ENCODE data around the gene KRTAP4-4. TPM values are rescaled to one million over a fixed set of nuclear protein-coding genes. Genes with fewer than 3 reads are reported as not detected.
"Not testable (repeated sequence)": the region's sequence is repeated elsewhere in the genome, so short reads cannot be mapped to it uniquely, and the experiment has no call there.

Gene KRTAP4-4
- total RNA-seq, 1 experiment from 2014 or later, result not detected

DNA sequence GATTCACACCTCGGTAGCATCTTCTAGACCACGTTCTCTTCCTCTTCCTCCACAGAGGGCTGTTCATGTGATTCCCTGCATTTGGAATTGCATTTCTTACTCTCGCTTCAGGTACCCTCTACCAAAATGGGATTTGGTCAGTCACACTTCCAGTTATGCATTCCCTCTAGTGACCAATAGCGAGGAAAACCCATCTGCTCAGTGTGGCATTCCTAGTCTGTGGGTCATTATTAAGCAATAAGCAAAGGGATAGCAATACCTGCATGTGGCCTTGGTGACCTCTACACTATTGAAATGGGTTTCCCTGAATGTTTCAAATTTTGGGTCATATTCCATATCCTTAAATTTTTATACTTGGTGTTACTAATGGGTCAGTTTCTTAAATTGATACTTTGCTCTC is 10.5 kb downstream of the KRTAP4-4 start:
- in situ Hi-C loops (cut with HindIII; ENCODE audit: low sequenced_read_pairs), result no loop called here

DNA sequence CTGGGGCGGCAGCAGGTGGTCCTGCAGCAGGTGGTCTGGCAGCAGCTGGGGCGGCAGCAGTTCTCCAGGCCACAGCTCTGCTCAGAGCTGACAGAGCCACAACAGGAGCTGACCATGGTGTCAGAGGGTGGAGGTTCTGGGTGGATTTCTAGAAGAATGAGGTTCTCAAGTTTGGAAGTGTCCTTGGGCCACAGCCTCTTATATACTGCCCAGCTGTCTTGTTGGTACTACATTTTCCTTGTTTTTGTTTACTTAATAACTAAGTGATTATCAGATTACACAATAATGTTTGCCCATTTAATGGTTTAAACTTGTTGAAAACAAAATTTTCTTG is 10.9 kb downstream of the KRTAP4-4 start, which contains the start of gene KRTAP4-5:
Gene KRTAP4-5, minus strand, starts transcription at position 174 of the 334 bp plus-strand sequence. Its CDS starts 58 bp downstream, at position 116.
- no peak for DNase-seq (ENCODE audit: low spot score)
- in situ Hi-C loops (cut with HindIII; ENCODE audit: low sequenced_read_pairs), result no loop called here

More for the DNA sequence above, 10.5 kb downstream of the KRTAP4-4 start:
- DNase-seq (ENCODE audit: low spot score), result no peak

- DNase-seq (ENCODE audit: low spot score); in situ Hi-C loops (cut with HindIII; ENCODE audit: low sequenced_read_pairs): not testable (repeated sequence)
These were observed 11.4 kb downstream of the KRTAP4-4 start for GRCh38 chr17:41148971-41149651.

DNA sequence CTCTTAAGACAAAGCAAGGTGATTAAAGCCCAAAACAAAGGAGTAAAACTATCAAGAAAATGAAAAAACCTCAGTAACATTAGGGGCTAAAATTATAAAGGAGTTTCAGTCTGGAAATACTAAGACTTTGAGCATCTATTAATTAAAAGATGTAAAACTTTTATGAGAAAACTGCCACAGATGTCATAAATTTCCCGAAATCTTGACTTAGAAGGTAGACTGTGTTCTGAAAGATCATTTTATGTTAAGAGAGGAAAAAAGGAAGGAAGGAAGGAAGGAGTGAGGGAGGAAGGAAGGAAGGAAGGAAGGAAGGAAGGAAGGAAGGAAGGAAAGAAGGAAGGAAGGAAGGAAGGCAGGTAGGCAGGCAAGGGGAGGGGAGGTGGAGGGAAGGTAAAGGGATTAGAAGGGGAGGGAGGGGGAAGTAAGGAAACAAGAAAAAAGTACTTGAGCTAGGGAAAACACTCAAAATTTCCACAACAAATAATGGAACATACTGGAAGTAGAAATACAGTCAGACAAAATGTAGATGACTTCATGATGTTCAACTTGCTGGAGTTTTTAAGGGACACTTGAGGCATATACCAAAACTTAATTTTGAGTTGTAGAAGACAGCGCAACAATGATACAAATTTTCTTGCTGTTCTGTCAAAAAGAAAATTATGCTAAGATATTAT is 12.9 kb downstream of the KRTAP4-4 start:
- DNase-seq (ENCODE audit: low spot score), result no peak
- in situ Hi-C loops (cut with HindIII; ENCODE audit: low sequenced_read_pairs), result no loop called here

GRCh38 chr17:41145261-41145660 is 15.3 kb downstream of the KRTAP4-4 start:
- in situ Hi-C loops (cut with HindIII; ENCODE audit: low sequenced_read_pairs), result no loop called here
- no peak for DNase-seq (ENCODE audit: low spot score)

DNA sequence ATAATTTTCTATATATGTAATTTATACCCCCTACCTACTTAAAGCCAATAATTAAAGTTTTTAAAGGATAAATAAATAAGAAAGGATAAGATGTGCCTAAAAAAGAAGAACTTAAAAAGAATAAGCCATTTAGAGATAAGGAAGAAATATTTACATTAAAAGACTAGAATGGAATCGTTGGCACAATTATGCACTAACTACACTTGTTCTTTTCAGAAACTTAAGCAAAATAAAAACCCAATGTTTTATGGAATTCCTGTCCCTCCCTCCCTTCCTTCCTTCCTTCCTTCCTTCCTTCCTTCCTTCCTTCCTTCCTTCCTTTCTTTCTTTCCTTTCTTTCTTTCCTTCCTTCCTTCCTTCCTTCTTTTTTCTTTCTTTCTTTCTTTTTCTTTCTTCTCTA is 15.7 kb downstream of the KRTAP4-4 start:
- in situ Hi-C loops (cut with HindIII; ENCODE audit: low sequenced_read_pairs), result no loop called here
- no peak for DNase-seq (ENCODE audit: low spot score)

DNA sequence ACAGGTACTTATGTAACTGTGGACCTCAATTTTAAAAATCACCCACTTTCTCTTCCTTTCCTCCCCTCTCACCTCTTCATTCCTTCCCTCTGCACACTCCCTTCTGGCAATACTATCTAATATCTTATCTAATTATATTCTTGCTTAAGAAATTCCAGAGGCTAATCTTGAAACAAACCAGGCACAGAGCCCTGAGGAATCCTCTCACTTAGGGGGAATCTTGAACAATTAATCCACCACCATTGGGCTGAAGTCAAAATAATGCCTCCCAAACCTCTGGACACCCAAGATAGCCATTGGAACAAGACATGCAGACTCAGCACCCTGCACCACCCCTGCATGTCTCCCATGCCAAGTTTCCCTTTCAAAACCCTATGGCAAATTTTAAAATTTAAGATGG is 19.2 kb downstream of the KRTAP4-4 start:
- in situ Hi-C loops (cut with HindIII; ENCODE audit: low sequenced_read_pairs), result no loop called here
- DNase-seq (ENCODE audit: low spot score), result no peak

- DNase-seq (ENCODE audit: low spot score), result no peak
These were observed 20.0 kb downstream of the KRTAP4-4 start, which contains the start of gene KRTAP4-6 for GRCh38 chr17:41140360-41141131. TSS of gene KRTAP4-6 (minus strand) at chr17:41140544. CDS start at chr17:41140487, 57 bp downstream.

DNA sequence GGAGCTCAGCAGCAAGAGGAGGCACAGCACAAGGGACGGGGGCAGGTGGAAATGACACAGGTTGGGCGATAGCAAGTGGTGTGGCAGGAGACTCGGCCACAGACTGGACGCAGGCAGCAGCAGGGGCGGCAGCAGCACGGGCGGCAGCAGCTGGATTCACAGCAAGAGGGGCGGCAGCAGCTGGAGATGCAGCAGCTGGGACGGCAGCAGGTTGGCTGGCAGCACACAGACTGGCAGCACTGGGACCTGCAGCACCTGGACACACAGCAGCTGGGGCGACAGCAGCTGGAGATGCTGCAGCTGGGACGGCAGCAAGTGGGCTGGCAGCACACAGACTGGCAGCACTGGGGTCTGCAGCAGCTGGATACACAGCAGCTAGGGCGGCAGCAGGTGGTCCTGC is 20.7 kb downstream of the KRTAP4-4 start:
- DNase-seq (ENCODE audit: low spot score); in situ Hi-C loops (cut with HindIII; ENCODE audit: low sequenced_read_pairs): not testable (repeated sequence)

More at GRCh38 chr17:41140360-41141131, 20.0 kb downstream of the KRTAP4-4 start, which contains the start of gene KRTAP4-6:
- in situ Hi-C loops (cut with HindIII; ENCODE audit: low sequenced_read_pairs), result no loop called here

DNA sequence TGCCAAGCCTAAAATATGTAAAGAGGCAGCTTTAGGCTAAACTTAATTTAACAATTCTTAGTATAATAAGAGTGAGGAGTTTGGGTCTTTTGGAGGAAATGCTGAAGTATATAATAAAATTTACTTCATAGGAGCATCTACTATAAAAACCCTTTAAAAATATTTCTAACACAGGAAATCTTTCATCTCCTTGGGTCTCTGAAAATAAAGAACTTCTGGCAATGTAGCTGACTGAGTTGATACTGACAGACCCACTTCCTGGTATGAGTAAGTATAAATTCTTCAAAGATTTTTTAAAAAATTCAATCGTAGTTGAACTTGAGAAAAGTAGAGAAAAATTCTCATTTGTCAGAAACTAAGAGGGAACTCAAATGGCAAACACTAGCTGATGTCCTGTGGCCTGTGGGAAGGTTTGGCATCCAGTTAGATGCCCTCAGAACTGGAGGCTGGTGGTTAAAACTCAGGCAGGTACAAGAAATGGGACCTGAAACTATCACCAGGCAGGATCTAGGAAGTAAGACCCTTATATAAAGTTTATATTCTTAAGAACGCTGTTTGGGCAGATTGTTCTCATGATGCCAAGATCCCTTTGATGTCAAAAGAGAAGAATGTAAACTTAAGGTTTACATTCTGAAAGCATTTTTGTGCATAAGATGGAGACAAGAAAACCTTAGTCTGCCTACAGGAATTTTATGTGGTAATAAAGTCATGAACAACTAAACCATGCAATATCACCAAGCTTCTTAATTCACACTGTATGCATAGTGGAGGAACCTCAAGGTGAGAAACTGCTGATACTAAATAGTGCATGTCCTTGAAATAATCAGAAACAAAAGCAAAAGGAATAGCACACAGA is 26.4 kb downstream of the KRTAP4-4 start:
- in situ Hi-C loops (cut with HindIII; ENCODE audit: low sequenced_read_pairs), result no loop called here
- DNase-seq (ENCODE audit: low spot score), result no peak

DNA sequence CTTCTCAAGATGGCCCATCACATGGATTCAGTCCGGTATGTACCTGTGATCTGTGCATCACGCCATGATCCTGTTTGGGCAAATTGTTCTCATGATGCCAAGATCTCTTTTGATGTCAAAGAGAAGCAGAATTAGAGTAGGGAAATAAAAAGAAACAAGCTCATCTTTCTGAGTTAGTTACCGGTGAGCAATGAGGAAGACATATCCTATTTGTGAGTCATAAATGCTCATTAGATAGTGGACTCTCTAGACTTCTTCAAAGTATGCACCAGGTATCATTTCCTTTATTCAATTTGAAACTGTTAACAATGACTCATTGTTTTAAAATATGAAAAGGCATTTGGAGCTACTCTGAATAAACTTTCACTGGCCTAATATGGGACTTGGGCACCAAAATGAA is 28.6 kb downstream of the KRTAP4-4 start:
- DNase-seq (ENCODE audit: low spot score), result no peak
- in situ Hi-C loops (cut with HindIII; ENCODE audit: low sequenced_read_pairs), result no loop called here

GRCh38 chr17:41127371-41127770 is 33.2 kb downstream of the KRTAP4-4 start:
- no peak for DNase-seq (ENCODE audit: low spot score)
- in situ Hi-C loops (cut with HindIII; ENCODE audit: low sequenced_read_pairs), result no loop called here

GRCh38 chr17:41126412-41126811 is 34.1 kb downstream of the KRTAP4-4 start:
- no peak for DNase-seq (ENCODE audit: low spot score)
- in situ Hi-C loops (cut with HindIII; ENCODE audit: low sequenced_read_pairs), result no loop called here

GRCh38 chr17:41125064-41125463 is 35.5 kb downstream of the KRTAP4-4 start:
- no peak for DNase-seq (ENCODE audit: low spot score)
- in situ Hi-C loops (cut with HindIII; ENCODE audit: low sequenced_read_pairs), result no loop called here

DNA sequence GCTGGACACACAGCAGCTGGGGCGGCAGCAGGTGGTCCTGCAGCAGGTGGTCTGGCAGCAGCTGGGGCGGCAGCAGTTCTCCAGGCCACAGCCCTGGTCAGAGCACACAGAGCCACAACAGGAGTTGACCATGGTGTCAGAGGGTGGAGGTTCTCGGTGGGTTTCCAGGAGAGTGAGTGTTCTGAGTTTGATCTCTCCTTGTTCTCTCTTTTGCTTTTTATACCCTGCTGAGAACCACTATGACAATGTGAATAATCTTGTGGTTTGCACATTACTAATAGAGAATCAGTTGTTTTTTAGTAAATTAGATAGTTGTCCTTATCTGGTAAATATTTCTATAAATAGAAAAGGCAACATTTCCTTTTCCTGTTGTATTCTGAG is 36.6 kb downstream of the KRTAP4-4 start, which contains the start of gene KRTAP4-12:
Gene KRTAP4-12, minus strand, starts transcription at position 192 of the 381 bp plus-strand sequence. Its CDS starts 60 bp downstream, at position 132.
- in situ Hi-C loops (cut with HindIII; ENCODE audit: low sequenced_read_pairs); DNase-seq (ENCODE audit: low spot score): not testable (repeated sequence)

DNA sequence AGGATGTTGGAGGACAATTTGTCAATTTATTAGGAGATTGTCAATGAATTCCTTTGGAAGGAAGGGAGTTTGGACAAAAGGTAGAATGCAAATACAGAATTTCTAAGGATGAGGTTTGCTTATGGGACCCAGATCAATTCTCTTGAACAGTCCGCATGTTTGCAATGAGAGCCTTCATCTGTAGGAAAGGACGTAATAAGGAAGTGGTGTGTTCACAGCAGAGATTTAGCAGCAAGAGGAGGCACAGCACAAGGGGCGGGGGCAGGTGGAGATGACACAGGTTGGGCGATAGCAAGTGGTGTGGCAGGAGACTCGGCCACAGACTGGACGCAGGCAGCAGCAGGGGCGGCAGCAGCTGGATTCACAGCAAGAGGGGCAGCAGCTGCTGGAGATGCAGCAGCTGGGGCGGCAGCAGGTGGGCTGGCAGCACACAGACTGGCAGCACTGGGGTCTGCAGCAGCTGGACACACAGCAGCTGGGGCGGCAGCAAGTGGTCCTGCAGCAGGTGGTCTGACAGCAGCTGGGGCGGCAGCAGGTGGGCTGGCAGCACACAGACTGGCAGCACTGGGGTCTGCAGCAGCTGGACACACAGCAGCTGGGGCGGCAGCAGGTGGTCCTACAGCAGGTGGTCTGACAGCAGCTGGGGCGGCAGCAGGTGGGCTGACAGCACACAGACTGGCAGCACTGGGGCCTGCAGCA is 37.1 kb downstream of the KRTAP4-4 start:
- DNase-seq (ENCODE audit: low spot score); in situ Hi-C loops (cut with HindIII; ENCODE audit: low sequenced_read_pairs): not testable (repeated sequence)

- no peak for DNase-seq (ENCODE audit: low spot score)
- in situ Hi-C loops (cut with HindIII; ENCODE audit: low sequenced_read_pairs), result no loop called here
These were observed 38.8 kb downstream of the KRTAP4-4 start for GRCh38 chr17:41121742-41122141.

All from G401 (cell line).